ENCODE results near the gene DAPK3.

GRCh38 chr19:3919793-3920192 lies 51.1 kb downstream of the DAPK3 start:
- no peak for TF ChIP-seq CTCF (conservative IDR thresholded peaks at IDR 0.05; ENCODE audit: low read length)
- no peak for TF ChIP-seq EZH2phosphoT487 (IDR thresholded peaks at IDR 0.05; ENCODE audit: borderline replicate concordance)

Measured in Loucy (cell line).